ENCODE results near the gene ANXA9.

ANXA9 gene

DNA sequence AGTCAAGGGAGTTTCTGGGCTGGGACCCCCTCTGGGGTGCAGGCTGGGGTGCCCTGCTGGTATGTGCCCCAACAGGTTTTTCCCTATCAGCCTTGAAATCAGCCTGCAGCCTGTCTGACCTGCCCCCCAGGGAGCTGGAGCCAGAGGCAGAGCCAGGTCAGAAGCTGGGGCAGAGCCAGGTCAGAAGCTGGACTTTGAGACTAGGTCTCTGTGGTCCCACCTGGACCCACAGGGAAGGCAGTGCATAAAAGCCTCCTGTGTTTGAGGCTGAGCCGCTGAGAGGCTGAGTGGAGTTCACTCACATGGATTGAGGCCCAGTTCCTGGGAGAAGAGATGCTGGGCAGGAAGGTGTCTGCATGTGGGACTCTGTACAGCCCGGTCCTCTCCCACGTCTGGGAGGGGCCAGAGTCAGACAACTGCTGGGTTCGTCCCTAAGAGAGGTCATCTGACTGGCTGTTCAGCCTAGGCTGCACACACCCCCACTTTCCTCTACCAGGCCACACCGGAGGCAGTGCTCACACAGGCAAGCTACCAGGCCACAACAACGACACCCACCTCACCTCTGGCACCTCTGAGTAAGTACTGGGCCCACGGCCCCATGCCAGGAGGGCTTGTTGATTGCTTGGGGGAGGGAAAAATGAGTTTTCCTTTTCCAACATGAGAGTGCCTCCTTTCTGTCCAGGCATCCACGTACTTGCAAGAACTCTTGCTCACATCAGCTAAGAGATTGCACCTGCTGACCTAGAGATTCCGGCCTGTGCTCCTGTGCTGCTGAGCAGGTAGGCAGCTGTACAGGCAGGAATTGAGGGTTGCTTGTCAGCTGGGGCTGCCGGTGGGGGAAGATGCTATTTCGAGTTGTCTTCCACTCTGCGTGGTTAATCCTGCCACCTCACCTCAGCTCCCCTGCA, at the start of gene ANXA9:
TSS of gene ANXA9 (plus strand) at position 488 of the 908 bp plus-strand sequence. CDS start 814 bp downstream, outside the sequence.
- H3K4me3 ChIP-seq (ENCODE audit: control insufficient read depth, low read depth, low read length): no peak within 1 kb of the TSS
- TF ChIP-seq CTCF (IDR thresholded peaks at IDR 0.05; ENCODE audit: control insufficient read depth, insufficient read depth, low read depth, low read length, missing control alignments): no peak
- no peak for DNase-seq (ENCODE audit: low read depth)

DNA sequence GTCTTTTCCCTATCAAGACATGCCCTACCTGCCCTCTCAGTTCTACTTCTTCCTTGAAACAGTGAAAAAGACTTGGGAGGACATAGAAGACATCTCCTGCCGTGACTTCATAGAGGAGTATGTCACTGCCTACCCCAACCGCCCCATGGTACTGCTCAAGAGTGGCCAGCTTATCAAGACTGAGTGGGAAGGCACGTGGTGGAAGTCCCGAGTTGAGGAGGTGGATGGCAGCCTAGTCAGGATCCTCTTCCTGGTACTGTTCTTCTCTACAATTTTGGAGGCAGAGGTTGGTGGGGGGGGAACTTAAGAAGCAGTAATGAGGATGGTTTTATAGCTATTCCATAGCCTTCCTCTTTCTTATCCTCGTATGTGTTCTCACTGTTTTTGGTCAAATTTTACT, 37.2 kb upstream of the ANXA9 start:
- no peak for TF ChIP-seq CTCF (IDR thresholded peaks at IDR 0.05; ENCODE audit: control insufficient read depth, insufficient read depth, low read depth, low read length, missing control alignments)
- no peak for DNase-seq (ENCODE audit: low read depth)
- H3K4me3 ChIP-seq (ENCODE audit: control insufficient read depth, low read depth, low read length): no peak overlapping the region

DNA sequence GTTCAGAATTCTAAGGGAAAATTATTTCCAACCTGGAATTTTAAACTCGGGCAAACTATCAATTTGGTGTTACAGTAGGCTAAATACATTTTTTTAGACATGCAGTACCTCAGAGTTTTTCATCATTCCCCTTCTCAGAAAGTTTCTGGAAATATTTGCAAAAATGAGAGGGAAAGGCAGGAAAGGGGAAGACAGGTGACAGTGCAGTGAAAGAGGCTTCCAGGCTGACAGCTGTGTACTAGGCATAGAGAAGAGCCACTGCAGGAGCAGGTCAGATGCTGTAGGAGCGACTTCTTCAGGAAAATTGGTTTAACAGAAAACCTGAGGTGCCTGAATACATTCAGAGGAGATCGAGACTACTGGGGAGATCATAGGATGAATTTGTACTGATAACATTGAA, 27.4 kb upstream of the ANXA9 start:
- DNase-seq (ENCODE audit: low read depth): no peak
- TF ChIP-seq CTCF (IDR thresholded peaks at IDR 0.05; ENCODE audit: control insufficient read depth, insufficient read depth, low read depth, low read length, missing control alignments): no peak
- no peak overlapping the region for H3K4me3 ChIP-seq (ENCODE audit: control insufficient read depth, low read depth, low read length)

GRCh38 chr1:150955280-150955679, 26.8 kb upstream of the ANXA9 start:
- H3K4me3 ChIP-seq (ENCODE audit: control insufficient read depth, low read depth, low read length): no peak overlapping the region
- no peak for DNase-seq (ENCODE audit: low read depth)
- no peak for TF ChIP-seq CTCF (IDR thresholded peaks at IDR 0.05; ENCODE audit: control insufficient read depth, insufficient read depth, low read depth, low read length, missing control alignments)

GRCh38 chr1:150957666-150958065, 24.4 kb upstream of the ANXA9 start:
- TF ChIP-seq CTCF (IDR thresholded peaks at IDR 0.05; ENCODE audit: control insufficient read depth, insufficient read depth, low read depth, low read length, missing control alignments): no peak
- DNase-seq (ENCODE audit: low read depth): no peak
- no peak overlapping the region for H3K4me3 ChIP-seq (ENCODE audit: control insufficient read depth, low read depth, low read length)

DNA sequence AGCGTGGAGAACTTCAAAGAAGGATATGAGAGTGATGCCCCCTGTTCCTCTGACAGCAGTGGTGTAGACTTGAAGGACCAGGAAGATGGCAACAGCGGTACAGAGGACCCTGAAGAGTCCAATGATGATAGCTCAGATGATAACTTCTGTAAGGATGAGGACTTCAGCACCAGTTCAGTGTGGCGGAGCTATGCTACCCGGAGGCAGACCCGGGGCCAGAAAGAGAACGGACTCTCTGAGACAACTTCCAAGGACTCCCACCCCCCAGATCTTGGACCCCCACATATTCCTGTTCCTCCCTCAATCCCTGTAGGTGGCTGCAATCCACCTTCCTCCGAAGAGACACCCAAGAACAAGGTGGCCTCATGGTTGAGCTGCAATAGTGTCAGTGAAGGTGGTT, 21.4 kb upstream of the ANXA9 start:
- TF ChIP-seq CTCF (IDR thresholded peaks at IDR 0.05; ENCODE audit: control insufficient read depth, insufficient read depth, low read depth, low read length, missing control alignments): no peak

More for the DNA sequence above, 21.4 kb upstream of the ANXA9 start:
- H3K4me3 ChIP-seq (ENCODE audit: control insufficient read depth, low read depth, low read length): no peak overlapping the region
- DNase-seq (ENCODE audit: low read depth): no peak
